GM12878 (cell line): ENCODE results near the gene MRPS12. TPM values are rescaled to one million over a fixed set of nuclear protein-coding genes. Genes with fewer than 3 reads are reported as not detected.

Source experiments
- ATAC-seq: fragments of 200-7000 bp; cut with Tn5 transposase; 3 replicates; pipeline ENCODE4 v1.9.1; 2020; ENCODE audit warnings: mild to moderate bottlenecking, moderate library complexity
- BruUV-seq: library from RNA; stranded (reverse); fragments of 400-500 nt; replicated peaks from 2 replicates; lab custom pipeline; 2021; lab: Mats Ljungman, UMichigan
- CTCF ChIA-PET: fragments of 300-600 bp; sonication (Branson Sonifier 250); formaldehyde crosslinking; extraction: SDS; loops from one replicate; lab custom pipeline; 2021; ENCODE audit warnings: inconsistent platforms; lab: Yijun Ruan, JAX
- POLR2A ChIA-PET: fragments of 350-600 bp; formaldehyde crosslinking; extraction: SDS; loops from one replicate; lab custom pipeline; 2021; ENCODE audit warnings: inconsistent platforms; lab: Charles Lee
- RAD21 ChIA-PET: fragments of 300-600 bp; sonication (Branson Sonifier 250); formaldehyde crosslinking; loops from one replicate; lab custom pipeline; 2023; ENCODE audit warnings: antibody characterized with exemption; ENCODE audit not compliant: unreplicated experiment; lab: Charles Lee
- SMC1A ChIA-PET: fragments of 300-600 bp; sonication (Branson Sonifier 250); formaldehyde crosslinking; loops from one replicate; lab custom pipeline; 2023; ENCODE audit not compliant: unreplicated experiment, uncharacterized antibody; lab: Charles Lee
- DNase-seq: peaks from one replicate; pipeline ENCODE4 v3.0.0-alpha.2; 2011; ENCODE audit warnings: low read depth, low spot score
- FAIRE-seq: peaks from 3 replicates; lab custom pipeline; 2011; peaks lifted over from hg19 to GRCh38; lab: Jason Lieb, UNC
- H2AFZ ChIP-seq: 2 replicates; pipeline ENCODE4 v1.6.0; 2011; ENCODE audit warnings: low read depth, low read length, control low read depth; ENCODE audit not compliant: control insufficient read depth
- H3K27ac ChIP-seq: 2 replicates; pipeline ENCODE4 v1.5.1; 2011; ENCODE audit warnings: control low read depth; ENCODE audit not compliant: control insufficient read depth, insufficient read depth
- H3K27me3 ChIP-seq, 2 experiments: replicated peaks in 1 of 2; 2 replicates each; pipeline versions ENCODE4 v1.6.0 to v1.6.1; 2011; ENCODE audit warnings: low read length in 1 of 2; ENCODE audit not compliant: control insufficient read depth in 2 of 2, insufficient read depth in 2 of 2
- H3K36me3 ChIP-seq, 2 experiments: 2 replicates each; pipeline ENCODE4 v1.5.1; 2011; ENCODE audit warnings: low read length in 1 of 2; ENCODE audit not compliant: control insufficient read depth in 2 of 2, insufficient read depth in 2 of 2
- H3K4me1 ChIP-seq: 2 replicates; pipeline ENCODE4 v1.6.1; 2011; ENCODE audit warnings: mild to moderate bottlenecking, low read length, moderate library complexity, mixed read lengths; ENCODE audit not compliant: control insufficient read depth, insufficient read depth
- H3K4me2 ChIP-seq: 2 replicates; pipeline ENCODE4 v1.6.0; 2011; ENCODE audit warnings: control low read depth; ENCODE audit not compliant: control insufficient read depth, insufficient read depth
- H3K4me3 ChIP-seq: fragments of 200-600 bp; sonication (generic); 2 replicates; pipeline ENCODE4 v1.5.1; 2016
- H3K79me2 ChIP-seq: 2 replicates; pipeline ENCODE4 v1.6.0; 2011; ENCODE audit warnings: low read length; ENCODE audit not compliant: control insufficient read depth, insufficient read depth
- H3K9ac ChIP-seq: 2 replicates; pipeline ENCODE4 v1.8.0; 2011; ENCODE audit warnings: low read length, control low read depth, mixed read lengths; ENCODE audit not compliant: control insufficient read depth, insufficient read depth
- H3K9me3 ChIP-seq: replicated peaks from 3 replicates; pipeline ENCODE4 v1.5.1; 2011; ENCODE audit warnings: mild to moderate bottlenecking, low read length; ENCODE audit not compliant: control insufficient read depth, insufficient read depth
- H4K20me1 ChIP-seq: 2 replicates; pipeline ENCODE4 v1.6.0; 2011; ENCODE audit not compliant: control insufficient read depth, insufficient read depth
- BCL11A ChIP-seq: IDR thresholded peaks from 2 replicates; pipeline ENCODE4 v1.6.1; 2011; ENCODE audit warnings: low read depth, low read length
- CEBPZ ChIP-seq: fragments of 150-350 bp; IDR thresholded peaks from 2 replicates; pipeline ENCODE4 v1.6.1; 2016; ENCODE audit warnings: low read depth, low read length
- FOS ChIP-seq: IDR thresholded peaks from 3 replicates; pipeline ENCODE4 v1.6.1; 2011; ENCODE audit warnings: borderline replicate concordance; ENCODE audit not compliant: insufficient read length; ENCODE audit errors: extremely low read depth
- NFXL1 ChIP-seq: fragments of 450-650 bp; IDR thresholded peaks from 2 replicates; pipeline ENCODE4 v1.6.1; 2017; ENCODE audit warnings: antibody characterized with exemption, mild to moderate bottlenecking, borderline replicate concordance
- NKRF ChIP-seq: fragments of 450-650 bp; conservative IDR thresholded peaks from 2 replicates; pipeline ENCODE4 v1.6.1; 2017; ENCODE audit warnings: mild to moderate bottlenecking, moderate library complexity
- SREBF1 ChIP-seq: IDR thresholded peaks from 2 replicates; pipeline ENCODE4 v1.6.1; 2012; ENCODE audit warnings: mild to moderate bottlenecking, low read length
- WGBS: methylation state at CpG from one replicate; pipeline ENCODE4 v1.1.6; 2016; ENCODE audit warnings: low lambda C conversion rate; ENCODE audit not compliant: insufficient replicate concordance, insufficient coverage; ENCODE audit errors: missing lambda C conversion rate; 5-methylcytosine and 5-hydroxymethylcytosine counted together
- in situ Hi-C: fragments of 300-500 bp; cut with MboI; formaldehyde crosslinking; loops from 9 replicates; pipeline ENCODE4 v1.14.3; 2018; ENCODE audit warnings: mixed read lengths
- intact Hi-C: fragments of 100-400 bp; cut with micrococcal nuclease; formaldehyde crosslinking; loops from one replicate; pipeline ENCODE4 v1.14.2; 2022; ENCODE audit not compliant: unreplicated experiment
- polyA plus RNA-seq, 11 experiments: library from polyadenylated mRNA; depleted of rRNA in 4 of 11; unstranded in 6 of 11; stranded (reverse) in 5 of 11; fragments of >200 nt; fragmentation: Nextera tagmentation in 4 of 11; fragmentation: Illumina TruSeq in 1 of 11; extraction: Ambion mirVana in 4 of 11; extraction: Trizol in 1 of 11; gene quantifications; 1 replicate in 1 of 11; 2 replicates in 10 of 11; pipeline versions ENCODE4 v1.2.1 to v1.2.3, GENCODE V29; 2011 to 2016; ENCODE audit warnings: inconsistent platforms in 2 of 11, missing spikeins in 2 of 11, low read depth in 1 of 11
- total RNA-seq, 4 experiments: library from RNA; depleted of rRNA in 3 of 4; stranded (reverse); fragments of >200 nt in 3 of 4; fragmentation: Illumina TruSeq in 1 of 4; extraction: Trizol in 1 of 4; gene quantifications; 2 replicates each; pipeline versions ENCODE4 v1.2.1 to v1.2.3, GENCODE V29; 2013 to 2021

The MRPS12 gene
- total and polyA plus RNA-seq, 10 of the 15 experiments (the other 5 are each of a cell fraction or from before 2014, with no cell fraction given) = 7.3 to 205 (median 77.3) TPM

- no peak for TF ChIP-seq NKRF
- TF ChIP-seq NFXL1 = no peak
- no peak for TF ChIP-seq BCL11A
- no peak for TF ChIP-seq SREBF1
- TF ChIP-seq FOS = no peak
- TF ChIP-seq CEBPZ = no peak
- ChIA-PET CTCF (interaction anchor here (0.8 to 1.6 kb wide), 3 partner anchors 18 to 531 kb away, joined by 3 to 6 read pairs (median 3); partner anchors contain the start of gene FAM98C), POLR2A (interaction anchor here (0.5 to 0.8 kb wide), 2 partner anchors 20 to 35 kb away, joined by 3 read pairs; no protein-coding TSS in a partner anchor), SMC1A (interaction anchor here (0.7 to 1.0 kb wide), 3 partner anchors 57 to 420 kb away, joined by 3 read pairs; no protein-coding TSS in a partner anchor), RAD21 (interaction anchor here (1.4 kb wide), 1 partner anchor 85 kb away, joined by 3 read pairs; no protein-coding TSS in a partner anchor)
- H3K36me3 ChIP-seq = peaks cover 0 to 6% of the 10 kb centered on the region in 2 experiments; a peak in 2 of 4 replicates
- H4K20me1 ChIP-seq = no peaks in the 10 kb centered on the region
- H3K4me1 ChIP-seq = peaks cover 6% of the 10 kb centered on the region
- peaks cover 4% of the 10 kb centered on the region; the same call in 1 of the 3 replicates for H3K9me3 ChIP-seq
- WGBS = 79% methylated on average over 4 of the region's 4 CpGs
- H3K4me2 ChIP-seq = no peak overlapping the region
- BruUV-seq = no TSS peak
- H3K27ac ChIP-seq = no peak overlapping the region
- peaks cover 31% of the 10 kb centered on the region for H3K79me2 ChIP-seq
- H3K27me3 ChIP-seq = no peaks in the 10 kb centered on the region
- in situ Hi-C loops = loop anchor here (5.0 kb wide), 1 partner anchor 201 kb away; no protein-coding TSS in a partner anchor
- no peak for ATAC-seq
- no peak for FAIRE-seq
- no peak overlapping the region for H3K4me3 ChIP-seq
- no peak overlapping the region for H3K9ac ChIP-seq
- no peak overlapping the region for H2AFZ ChIP-seq
- no peak for DNase-seq
- intact Hi-C loops = loop anchor here (5.0 kb wide), 2 partner anchors 66 to 531 kb away; partner anchors contain the start of gene FAM98C
Measured at GRCh38 chr19:38933544-38933943, 2.8 kb downstream of the MRPS12 start.
